Measurements from ENCODE around the gene HOXC11.

- TF ChIP-seq CTCF (IDR thresholded peaks at IDR 0.05) (no peak), EZH2 (IDR thresholded peaks at IDR 0.05) (no peak)
Observed at GRCh38 chr12:53924521-53925405, 48.2 kb upstream of the HOXC11 start.

All from neural progenitor cell (in vitro differentiated cells).